ENCODE results near the gene RPL28.
A peak's percentile ranks its signal among the peaks of the same experiment; 100 is the strongest.

Gene RPL28

DNA sequence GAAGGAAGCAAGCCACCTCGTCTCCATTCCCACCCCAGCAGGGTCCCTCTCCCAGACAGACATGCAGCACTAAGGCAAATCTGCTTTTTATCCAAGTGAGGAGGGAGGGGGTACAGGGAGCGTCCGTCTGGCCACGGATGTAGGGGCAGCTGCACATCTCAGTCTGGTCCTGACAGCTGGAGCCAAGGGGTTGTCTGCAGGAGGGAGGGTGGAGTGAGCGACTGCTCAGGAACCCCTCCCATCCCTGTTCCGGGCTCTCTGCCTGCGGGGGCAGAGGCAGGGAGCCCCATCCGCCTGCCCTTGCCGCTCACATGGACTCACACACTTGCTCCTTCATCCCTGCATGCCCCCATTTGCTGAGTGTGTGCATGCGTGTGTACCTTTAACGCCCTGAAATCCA lies 6.6 kb upstream of the RPL28 start:
- Histone ChIP-seq H3K4me1 (ENCODE audit: control insufficient read depth, insufficient read depth, low read length) (peaks cover 27% of the 10 kb centered on the region), H3K9me3 (ENCODE audit: control insufficient read depth, insufficient read depth, low read depth, low read length) (no peaks in the 10 kb centered on the region), H3K4me3 (ENCODE audit: low read depth, low read length) (no peak overlapping the region), H3K27ac (ENCODE audit: low read depth, low read length) (no peak overlapping the region), H3K27me3 (ENCODE audit: control insufficient read depth, insufficient read depth, low read length) (peaks cover 38% of the 10 kb centered on the region), H3K9ac (ENCODE audit: low read length) (no peak overlapping the region), H3K36me3 (ENCODE audit: control insufficient read depth, insufficient read depth, low read length) (no peaks in the 10 kb centered on the region)

DNA sequence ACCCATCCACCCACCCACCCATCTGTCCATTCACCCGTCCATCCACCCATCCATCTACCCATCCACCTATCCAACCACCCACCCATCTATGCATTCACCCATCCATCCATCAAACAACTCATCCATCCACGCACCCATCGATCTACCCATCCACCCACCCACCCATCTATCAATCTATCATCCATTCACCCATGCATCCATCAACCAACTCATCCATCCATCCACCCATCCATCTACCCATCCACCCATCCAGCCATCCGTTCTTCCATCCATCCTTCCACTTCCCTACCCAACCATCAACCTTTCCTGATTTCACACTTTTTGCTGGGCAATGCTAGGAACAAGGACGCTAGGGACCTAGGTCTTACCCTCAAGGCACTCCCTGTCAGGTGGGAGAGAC lies 3.7 kb upstream of the RPL28 start:
- H3K9ac ChIP-seq (ENCODE audit: low read length): no peak overlapping the region
- no peak overlapping the region for H3K27ac ChIP-seq (ENCODE audit: low read depth, low read length)
- peaks cover 35% of the 10 kb centered on the region for H3K27me3 ChIP-seq (ENCODE audit: control insufficient read depth, insufficient read depth, low read length)
- H3K4me1 ChIP-seq (ENCODE audit: control insufficient read depth, insufficient read depth, low read length): peaks cover 20% of the 10 kb centered on the region
- peaks cover 12% of the 10 kb centered on the region for H3K36me3 ChIP-seq (ENCODE audit: control insufficient read depth, insufficient read depth, low read length)
- H3K9me3 ChIP-seq (ENCODE audit: control insufficient read depth, insufficient read depth, low read depth, low read length): no peaks in the 10 kb centered on the region
- no peak overlapping the region for H3K4me3 ChIP-seq (ENCODE audit: low read depth, low read length)

DNA sequence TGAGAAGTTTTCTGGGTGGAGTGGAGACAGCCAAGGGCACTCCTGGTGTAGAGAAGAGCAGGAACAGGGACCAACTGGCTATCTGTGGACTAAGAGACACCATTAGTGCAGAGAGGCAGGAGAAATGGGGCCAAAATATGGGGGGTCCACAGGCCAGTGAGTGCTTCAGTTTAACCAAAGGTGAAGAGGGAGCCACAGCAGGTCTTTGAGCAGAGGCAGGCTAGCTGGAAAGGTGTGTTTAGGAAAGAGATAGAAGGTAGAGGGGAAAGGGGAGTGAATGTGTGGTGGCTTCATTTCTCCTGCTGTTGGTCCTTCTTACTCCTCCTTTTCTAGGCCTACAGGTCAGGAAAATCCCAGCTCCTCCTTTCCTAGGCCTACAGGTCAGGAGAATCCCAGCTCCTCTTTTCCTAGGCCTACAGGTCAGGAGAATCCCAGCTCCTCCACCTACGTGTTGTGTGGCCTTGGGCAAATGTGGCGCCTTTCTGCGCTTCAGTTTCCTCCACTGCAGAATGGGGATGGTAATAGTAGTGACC lies 3.1 kb upstream of the RPL28 start:
- peaks cover 32% of the 10 kb centered on the region for H3K27me3 ChIP-seq (ENCODE audit: control insufficient read depth, insufficient read depth, low read length)
- H3K36me3 ChIP-seq (ENCODE audit: control insufficient read depth, insufficient read depth, low read length): peaks cover 18% of the 10 kb centered on the region
- H3K4me1 ChIP-seq (ENCODE audit: control insufficient read depth, insufficient read depth, low read length): peaks cover 22% of the 10 kb centered on the region
- H3K9me3 ChIP-seq (ENCODE audit: control insufficient read depth, insufficient read depth, low read depth, low read length): no peaks in the 10 kb centered on the region
- no peak overlapping the region for H3K4me3 ChIP-seq (ENCODE audit: low read depth, low read length)
- no peak overlapping the region for H3K9ac ChIP-seq (ENCODE audit: low read length)
- H3K27ac ChIP-seq (ENCODE audit: low read depth, low read length): no peak overlapping the region

DNA sequence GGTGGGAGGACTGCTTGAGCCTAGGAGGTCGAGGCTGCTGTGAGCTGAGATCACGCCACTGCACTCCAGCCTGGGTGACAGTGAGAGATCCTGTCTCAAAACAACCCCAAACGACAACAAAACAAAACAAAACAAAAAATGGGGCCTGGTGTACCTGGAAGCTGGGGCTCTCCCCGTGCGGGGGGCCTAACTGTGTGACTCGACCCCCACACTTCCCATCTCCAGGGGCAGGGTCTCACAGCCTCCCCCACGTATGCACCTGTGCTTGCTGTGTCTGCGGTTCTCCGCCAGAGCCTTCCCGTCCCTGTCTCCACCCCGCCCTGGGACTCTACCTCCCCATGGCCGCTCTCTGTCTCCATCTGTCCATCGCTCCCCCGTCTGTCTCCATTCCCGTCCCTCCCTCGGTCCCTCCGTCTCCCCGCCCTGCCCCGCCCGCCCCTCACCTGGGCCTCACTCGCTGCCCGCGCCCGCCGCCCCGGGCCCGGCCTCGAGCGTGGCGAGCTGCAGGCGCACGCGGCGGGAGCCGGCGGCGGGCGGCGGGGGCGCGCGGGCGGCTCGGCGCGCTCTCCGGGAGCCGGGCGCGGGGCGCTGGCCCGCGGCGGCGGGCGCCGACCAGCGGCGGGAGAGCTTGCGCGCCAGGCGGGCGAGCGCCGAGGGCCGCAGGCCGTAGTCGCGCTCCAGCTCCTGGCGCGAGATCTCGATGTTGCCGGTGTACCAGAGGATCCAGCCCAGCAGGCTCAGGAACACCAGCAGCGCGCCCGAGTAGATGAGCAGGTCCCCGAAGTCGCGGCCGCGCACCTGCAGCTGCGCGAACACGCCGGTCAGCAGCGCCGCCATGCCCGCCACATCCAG lies 2.2 kb upstream of the RPL28 start:
- Histone ChIP-seq H3K4me3 (ENCODE audit: low read depth, low read length) (peak overlapping the region; percentile 92), H3K9me3 (ENCODE audit: control insufficient read depth, insufficient read depth, low read depth, low read length) (no peaks in the 10 kb centered on the region), H3K9ac (ENCODE audit: low read length) (peak overlapping the region; percentile 70)

DNA sequence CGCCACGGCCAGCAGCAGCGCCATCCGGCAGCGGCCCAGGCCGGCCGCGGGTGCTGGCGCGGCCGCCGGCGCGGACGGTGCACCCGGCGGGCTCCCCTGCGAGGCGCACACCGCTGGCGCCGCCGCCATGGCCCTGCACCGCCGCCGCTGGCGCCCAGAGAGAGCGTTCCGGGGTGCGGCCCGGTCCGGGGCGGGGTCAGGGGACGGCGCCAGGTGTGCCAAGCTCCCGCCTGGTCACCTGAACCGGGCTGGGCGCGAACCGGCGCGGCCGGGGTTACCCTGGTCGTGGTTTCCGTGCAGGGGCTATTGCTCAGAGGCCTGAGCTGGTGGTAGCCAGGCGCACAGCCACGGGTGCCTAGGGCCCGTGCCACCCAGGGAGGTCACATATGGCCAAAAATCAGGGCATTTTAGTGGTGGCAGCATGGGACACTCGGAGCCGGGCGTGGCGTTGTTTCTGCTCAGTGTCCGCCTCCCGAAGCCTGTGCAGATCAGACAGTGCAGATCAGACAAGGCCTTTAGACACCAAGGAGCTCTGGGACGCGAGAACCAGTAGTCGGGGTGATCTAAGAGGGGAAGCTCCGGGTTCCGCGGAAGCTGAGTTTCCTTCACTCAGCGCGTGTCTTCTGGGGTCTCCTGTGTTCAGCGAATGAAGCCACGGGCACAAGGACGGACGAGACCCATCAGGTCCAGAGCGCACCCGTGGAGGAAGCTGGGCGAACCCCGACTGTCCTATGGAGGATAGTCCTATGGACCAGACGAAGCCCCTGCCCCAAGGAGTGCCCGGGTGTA lies 1.4 kb upstream of the RPL28 start, which contains the start of gene TMEM238:
Gene TMEM238, minus strand, starts transcription at position 162 of the 789 bp plus-strand sequence. Its CDS starts 33 bp downstream, at position 129.
- H3K4me3 ChIP-seq (ENCODE audit: low read depth, low read length): peak within 1 kb of the TSS; percentile 92
- H3K27ac ChIP-seq (ENCODE audit: low read depth, low read length): no peak within 1 kb of the TSS
- H3K4me1 ChIP-seq (ENCODE audit: control insufficient read depth, insufficient read depth, low read length): peaks cover 33% of the 10 kb centered on the region
- H3K9ac ChIP-seq (ENCODE audit: low read length): peak within 1 kb of the TSS; percentile 70
- no peaks in the 10 kb centered on the region for H3K9me3 ChIP-seq (ENCODE audit: control insufficient read depth, insufficient read depth, low read depth, low read length)
- peaks cover 35% of the 10 kb centered on the region for H3K36me3 ChIP-seq (ENCODE audit: control insufficient read depth, insufficient read depth, low read length)
- H3K27me3 ChIP-seq (ENCODE audit: control insufficient read depth, insufficient read depth, low read length): peaks cover 18% of the 10 kb centered on the region

More for the DNA sequence above, 2.2 kb upstream of the RPL28 start:
- Histone ChIP-seq H3K27me3 (ENCODE audit: control insufficient read depth, insufficient read depth, low read length) (peaks cover 26% of the 10 kb centered on the region), H3K36me3 (ENCODE audit: control insufficient read depth, insufficient read depth, low read length) (peaks cover 27% of the 10 kb centered on the region), H3K4me1 (ENCODE audit: control insufficient read depth, insufficient read depth, low read length) (peaks cover 25% of the 10 kb centered on the region), H3K27ac (ENCODE audit: low read depth, low read length) (no peak overlapping the region)

DNA sequence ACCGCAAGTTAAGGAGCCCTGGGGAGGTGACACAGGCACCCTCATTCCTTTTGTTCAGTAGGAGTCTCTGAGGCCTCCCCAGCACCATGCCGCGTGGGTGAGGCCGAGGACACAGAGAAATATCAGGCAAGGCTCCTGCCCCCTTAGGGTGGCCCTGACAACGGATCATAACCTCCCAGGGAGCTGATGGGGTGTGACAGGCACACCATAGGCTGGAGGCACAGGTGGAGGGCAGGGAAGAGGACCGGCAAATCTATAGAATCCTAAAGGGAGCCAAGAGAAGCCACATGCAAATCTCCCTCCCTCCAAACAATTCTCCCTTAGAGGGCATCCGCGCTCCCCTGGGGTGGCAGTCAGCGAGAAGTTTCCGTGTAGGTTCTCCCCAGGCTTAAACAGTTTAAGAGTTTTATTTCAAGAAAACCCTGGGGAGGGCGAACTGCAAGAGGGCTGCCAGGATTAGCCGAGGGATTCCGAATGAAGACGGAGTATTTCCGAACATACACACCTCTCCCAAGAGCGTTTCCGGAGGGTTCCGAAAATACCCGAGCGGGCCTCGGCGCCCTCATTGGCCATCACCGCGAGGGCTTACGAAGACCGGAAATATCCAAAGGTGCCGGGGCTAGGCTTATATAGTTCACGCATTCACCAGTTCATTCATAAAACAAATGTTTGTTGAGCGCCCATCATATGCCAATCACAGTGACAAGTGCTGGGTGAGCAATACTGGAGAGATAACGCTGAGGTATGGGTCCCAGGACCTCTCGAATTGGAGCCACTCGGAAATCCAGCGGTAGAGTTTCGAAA lies 610 bp upstream of the RPL28 start:
- Histone ChIP-seq H3K36me3 (ENCODE audit: control insufficient read depth, insufficient read depth, low read length) (peaks cover 43% of the 10 kb centered on the region), H3K9me3 (ENCODE audit: control insufficient read depth, insufficient read depth, low read depth, low read length) (no peaks in the 10 kb centered on the region), H3K4me1 (ENCODE audit: control insufficient read depth, insufficient read depth, low read length) (peaks cover 41% of the 10 kb centered on the region), H3K27ac (ENCODE audit: low read depth, low read length) (peak overlapping the region; percentile 44), H3K27me3 (ENCODE audit: control insufficient read depth, insufficient read depth, low read length) (peaks cover 15% of the 10 kb centered on the region), H3K4me3 (ENCODE audit: low read depth, low read length) (peak overlapping the region; percentile 92), H3K9ac (ENCODE audit: low read length) (peak overlapping the region; percentile 70)

DNA sequence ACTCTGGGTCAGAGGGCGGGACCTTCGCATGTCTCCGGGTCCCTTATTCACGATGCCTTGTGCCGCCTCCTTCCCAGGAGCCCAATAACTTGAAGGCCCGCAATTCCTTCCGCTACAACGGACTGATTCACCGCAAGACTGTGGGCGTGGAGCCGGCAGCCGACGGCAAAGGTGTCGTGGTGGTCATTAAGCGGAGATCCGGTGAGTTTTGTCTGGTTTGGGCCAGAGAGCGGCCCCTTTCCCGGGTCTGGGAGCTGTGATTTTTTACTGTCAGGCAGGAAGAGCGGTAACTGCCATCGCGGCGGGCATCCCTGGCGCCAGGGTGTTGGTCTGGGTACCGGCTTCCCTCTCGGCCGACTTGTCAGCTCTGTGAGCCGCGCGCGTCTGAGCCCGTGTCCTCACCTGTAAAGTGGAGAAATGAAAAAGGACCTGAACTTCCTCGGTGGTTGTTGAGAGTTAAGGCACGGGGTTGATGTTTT lies 800 bp downstream of the RPL28 start:
- Histone ChIP-seq H3K9ac (ENCODE audit: low read length) (peak overlapping the region; percentile 96), H3K4me1 (ENCODE audit: control insufficient read depth, insufficient read depth, low read length) (peaks cover 52% of the 10 kb centered on the region), H3K36me3 (ENCODE audit: control insufficient read depth, insufficient read depth, low read length) (peaks cover 45% of the 10 kb centered on the region), H3K27me3 (ENCODE audit: control insufficient read depth, insufficient read depth, low read length) (peaks cover 14% of the 10 kb centered on the region), H3K27ac (ENCODE audit: low read depth, low read length) (no peak overlapping the region), H3K4me3 (ENCODE audit: low read depth, low read length) (peak overlapping the region; percentile 92), H3K9me3 (ENCODE audit: control insufficient read depth, insufficient read depth, low read depth, low read length) (no peaks in the 10 kb centered on the region)

DNA sequence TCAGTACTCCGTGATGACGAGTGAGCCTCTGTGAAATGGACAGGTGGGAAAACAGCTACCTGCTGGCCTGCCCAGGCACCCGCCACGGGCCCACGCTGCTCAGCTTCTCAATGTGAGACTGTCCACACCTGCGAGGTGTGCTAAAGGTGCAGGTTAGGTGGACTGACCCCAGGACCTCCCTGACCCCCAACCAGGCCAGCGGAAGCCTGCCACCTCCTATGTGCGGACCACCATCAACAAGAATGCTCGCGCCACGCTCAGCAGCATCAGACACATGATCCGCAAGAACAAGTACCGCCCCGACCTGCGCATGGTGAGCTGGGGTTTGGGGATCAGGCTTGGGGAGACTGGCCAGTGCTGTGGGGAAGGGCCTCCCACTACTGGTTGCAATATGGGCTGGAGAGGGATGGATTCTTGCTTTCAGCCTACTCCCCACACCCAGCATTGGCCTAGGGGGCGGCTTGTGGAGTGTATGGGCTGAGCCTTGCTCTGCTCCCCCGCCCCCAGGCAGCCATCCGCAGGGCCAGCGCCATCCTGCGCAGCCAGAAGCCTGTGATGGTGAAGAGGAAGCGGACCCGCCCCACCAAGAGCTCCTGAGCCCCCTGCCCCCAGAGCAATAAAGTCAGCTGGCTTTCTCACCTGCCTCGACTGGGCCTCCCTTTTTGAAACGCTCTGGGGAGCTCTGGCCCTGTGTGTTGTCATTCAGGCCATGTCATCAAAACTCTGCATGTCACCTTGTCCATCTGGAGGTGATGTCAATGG lies 2.2 kb downstream of the RPL28 start:
- peaks cover under 1% of the 10 kb centered on the region; the same call in 1 of the 2 replicates for H3K27me3 ChIP-seq (ENCODE audit: control insufficient read depth, insufficient read depth, low read length)
- H3K27ac ChIP-seq (ENCODE audit: low read depth, low read length): no peak overlapping the region
- H3K9me3 ChIP-seq (ENCODE audit: control insufficient read depth, insufficient read depth, low read depth, low read length): no peaks in the 10 kb centered on the region
- H3K9ac ChIP-seq (ENCODE audit: low read length): peak overlapping the region; percentile 96
- peaks cover 45% of the 10 kb centered on the region for H3K36me3 ChIP-seq (ENCODE audit: control insufficient read depth, insufficient read depth, low read length)
- peak overlapping the region; percentile 92 for H3K4me3 ChIP-seq (ENCODE audit: low read depth, low read length)
- peaks cover 64% of the 10 kb centered on the region for H3K4me1 ChIP-seq (ENCODE audit: control insufficient read depth, insufficient read depth, low read length)

DNA sequence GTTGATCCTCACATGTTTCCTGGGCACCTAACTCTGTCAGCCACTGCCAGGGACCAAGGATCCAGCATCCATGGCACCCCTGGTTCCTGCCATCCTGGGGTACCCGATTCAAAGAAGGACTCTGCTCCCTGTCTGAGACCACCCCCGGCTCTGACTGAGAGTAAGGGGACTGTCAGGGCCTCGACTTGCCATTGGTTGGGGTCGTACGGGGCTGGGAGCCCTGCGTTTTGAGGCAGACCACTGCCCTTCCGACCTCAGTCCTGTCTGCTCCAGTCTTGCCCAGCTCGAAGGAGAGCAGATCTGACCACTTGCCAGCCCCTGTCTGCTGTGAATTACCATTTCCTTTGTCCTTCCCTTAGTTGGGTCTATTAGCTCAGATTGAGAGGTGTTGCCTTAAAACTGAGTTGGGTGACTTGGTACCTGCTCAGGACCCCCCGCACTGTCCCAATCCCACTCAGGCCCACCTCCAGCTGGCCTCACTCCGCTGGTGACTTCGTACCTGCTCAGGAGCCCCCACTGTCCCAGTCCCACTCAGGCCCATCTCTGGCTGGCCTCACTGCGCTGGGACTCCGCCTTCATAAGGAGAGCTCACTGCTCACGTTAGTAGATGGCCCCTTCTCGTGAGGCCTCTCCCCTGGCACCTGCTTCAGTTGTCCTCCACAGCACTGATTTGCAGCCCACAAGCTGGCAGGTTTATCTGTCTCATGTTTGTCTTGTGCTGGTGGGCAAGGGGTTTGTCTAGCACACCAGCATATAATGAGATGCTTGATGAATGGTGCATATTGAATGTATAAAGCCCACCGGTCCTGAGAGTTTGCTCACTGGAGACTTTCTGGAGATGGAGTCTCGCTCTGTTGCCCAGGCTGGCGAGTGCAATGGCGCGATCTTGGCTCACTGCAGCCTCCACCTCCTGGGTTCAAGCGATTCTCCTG lies 3.9 kb downstream of the RPL28 start:
- H3K4me3 ChIP-seq (ENCODE audit: low read depth, low read length): no peak overlapping the region
- H3K27ac ChIP-seq (ENCODE audit: low read depth, low read length): no peak overlapping the region
- H3K27me3 ChIP-seq (ENCODE audit: control insufficient read depth, insufficient read depth, low read length): no peaks in the 10 kb centered on the region
- peaks cover 63% of the 10 kb centered on the region for H3K4me1 ChIP-seq (ENCODE audit: control insufficient read depth, insufficient read depth, low read length)
- H3K9ac ChIP-seq (ENCODE audit: low read length): peak overlapping the region; percentile 21
- H3K9me3 ChIP-seq (ENCODE audit: control insufficient read depth, insufficient read depth, low read depth, low read length): no peaks in the 10 kb centered on the region
- H3K36me3 ChIP-seq (ENCODE audit: control insufficient read depth, insufficient read depth, low read length): peaks cover 45% of the 10 kb centered on the region

All from HUES6 (cell line).